IMR-90 (cell line): ENCODE measurements around the gene PTP4A2. TPM values are rescaled to one million over a fixed set of nuclear protein-coding genes. Genes with fewer than 3 reads are reported as not detected.

ENCODE experiments used
- ATAC-seq: fragments of 200-7000 bp; cut with Tn5 transposase; 2 replicates; pipeline ENCODE4 v1.9.1; 2020; ENCODE audit warnings: low read depth, mild to moderate bottlenecking, moderate library complexity
- BruUV-seq: library from RNA; stranded (reverse); fragments of 400-500 nt; replicated peaks from 2 replicates; lab custom pipeline; 2021; lab: Mats Ljungman, UMichigan
- CTCF ChIA-PET: fragments of 300-600 bp; formaldehyde crosslinking; extraction: SDS; loops from one replicate; lab custom pipeline; 2021; ENCODE audit warnings: antibody characterized with exemption; lab: Yijun Ruan, JAX
- POLR2A ChIA-PET: fragments of 300-600 bp; sonication (Branson Sonifier 250); formaldehyde crosslinking; loops from one replicate; lab custom pipeline; 2022; ENCODE audit warnings: antibody characterized with exemption; ENCODE audit not compliant: unreplicated experiment; lab: Charles Lee
- DNase-seq: peaks from one replicate; pipeline ENCODE4 v3.0.0; 2013
- H2AFZ ChIP-seq: replicated peaks from 2 replicates; pipeline ENCODE3; 2013; ENCODE audit warnings: low read length, mild to moderate bottlenecking; ENCODE audit not compliant: poor library complexity
- H2AK5ac ChIP-seq: 2 replicates; pipeline ENCODE4 v1.6.1; 2013; ENCODE audit warnings: low read depth, low read length, inconsistent platforms
- H2AK9ac ChIP-seq: replicated peaks from 2 replicates; pipeline ENCODE3; 2013; ENCODE audit warnings: mild to moderate bottlenecking, low read depth, low read length, moderate library complexity; ENCODE audit not compliant: poor library complexity
- H2BK120ac ChIP-seq: 2 replicates; pipeline ENCODE4 v1.6.1; 2013; ENCODE audit warnings: low read depth, low read length, inconsistent platforms
- H2BK15ac ChIP-seq: 3 replicates; pipeline ENCODE4 v1.6.1; 2013; ENCODE audit warnings: low read depth, low read length, inconsistent platforms
- H2BK20ac ChIP-seq: 2 replicates; pipeline ENCODE4 v1.6.1; 2013; ENCODE audit warnings: low read depth, mild to moderate bottlenecking, inconsistent platforms, low read length, moderate library complexity
- H2BK5ac ChIP-seq: 2 replicates; pipeline ENCODE4 v1.6.1; 2013; ENCODE audit warnings: mild to moderate bottlenecking, low read depth, low read length, inconsistent platforms; ENCODE audit not compliant: poor library complexity, severe bottlenecking
- H3K14ac ChIP-seq: replicated peaks from 2 replicates; pipeline ENCODE4 v1.6.1; 2013; ENCODE audit warnings: low read depth, low read length, inconsistent platforms
- H3K18ac ChIP-seq: 2 replicates; pipeline ENCODE4 v1.6.1; 2013; ENCODE audit warnings: low read depth, low read length, control low read depth
- H3K23ac ChIP-seq: 2 replicates; pipeline ENCODE4 v1.6.1; 2013; ENCODE audit warnings: low read depth, low read length, inconsistent platforms
- H3K27ac ChIP-seq: 2 replicates; pipeline ENCODE4 v1.5.1; 2013; ENCODE audit warnings: mild to moderate bottlenecking, control low read depth, low read length; ENCODE audit not compliant: insufficient read depth
- H3K27me3 ChIP-seq: 2 replicates; pipeline ENCODE4 v1.6.1; 2013; ENCODE audit warnings: low read length; ENCODE audit not compliant: control insufficient read depth, insufficient read depth
- H3K36me3 ChIP-seq: 2 replicates; pipeline ENCODE4 v1.6.1; 2013; ENCODE audit warnings: low read length, mixed read lengths; ENCODE audit not compliant: control insufficient read depth, insufficient read depth
- H3K4ac ChIP-seq: 2 replicates; pipeline ENCODE4 v1.6.1; 2013; ENCODE audit warnings: low read depth, low read length, inconsistent platforms
- H3K4me1 ChIP-seq: 2 replicates; pipeline ENCODE4 v1.6.1; 2013; ENCODE audit warnings: low read length, mixed read lengths; ENCODE audit not compliant: control insufficient read depth, insufficient read depth
- H3K4me2 ChIP-seq: 2 replicates; pipeline ENCODE4 v1.6.1; 2013; ENCODE audit warnings: low read depth, mild to moderate bottlenecking, control low read depth, low read length, moderate library complexity
- H3K4me3 ChIP-seq: 2 replicates; pipeline ENCODE4 v1.5.1; 2013; ENCODE audit warnings: low read depth, mild to moderate bottlenecking, control low read depth, low read length, moderate library complexity; ENCODE audit not compliant: insufficient read depth
- H3K56ac ChIP-seq: 2 replicates; pipeline ENCODE4 v1.6.1; 2013; ENCODE audit warnings: low read length, inconsistent platforms; ENCODE audit not compliant: insufficient read depth; ENCODE audit errors: extremely low read depth
- H3K79me1 ChIP-seq, 2 experiments: 2 replicates each; pipeline ENCODE4 v1.6.1; 2013; ENCODE audit warnings: low read length in 2 of 2, inconsistent platforms in 1 of 2, low read depth in 1 of 2
- H3K9ac ChIP-seq: 2 replicates; pipeline ENCODE4 v1.6.1; 2013; ENCODE audit warnings: low read depth, low read length, control low read depth
- H3K9me1 ChIP-seq: 2 replicates; pipeline ENCODE4 v1.6.1; 2013; ENCODE audit warnings: low read length, inconsistent platforms; ENCODE audit not compliant: insufficient read depth
- H3K9me3 ChIP-seq: 2 replicates; pipeline ENCODE4 v1.6.1; 2013; ENCODE audit warnings: low read length; ENCODE audit not compliant: control insufficient read depth, insufficient read depth
- H4K20me1 ChIP-seq: 2 replicates; pipeline ENCODE4 v1.6.1; 2013; ENCODE audit warnings: low read length, inconsistent platforms; ENCODE audit not compliant: insufficient read depth
- H4K5ac ChIP-seq: 2 replicates; pipeline ENCODE4 v1.6.1; 2013; ENCODE audit warnings: mild to moderate bottlenecking, low read depth, low read length, control low read depth
- H4K8ac ChIP-seq, 2 experiments: 2 replicates each; pipeline ENCODE4 v1.6.1; 2013; ENCODE audit warnings: low read depth in 2 of 2, low read length in 2 of 2, control low read depth in 1 of 2, inconsistent platforms in 1 of 2
- H4K91ac ChIP-seq: 2 replicates; pipeline ENCODE4 v1.6.1; 2013; ENCODE audit warnings: low read depth, low read length, inconsistent platforms; ENCODE audit not compliant: insufficient read depth
- BHLHE40 ChIP-seq: fragments of 150-350 bp; IDR thresholded peaks from 2 replicates; pipeline ENCODE4 v1.6.1; 2016; ENCODE audit warnings: mild to moderate bottlenecking, low read depth, low read length
- CEBPB ChIP-seq: IDR thresholded peaks from 2 replicates; pipeline ENCODE4 v1.6.1; 2012; ENCODE audit warnings: low read depth, low read length, improper control_type of control experiment
- CHD1 ChIP-seq: IDR thresholded peaks from 2 replicates; pipeline ENCODE4 v1.6.1; 2012; ENCODE audit warnings: low read depth, low read length, improper control_type of control experiment
- CTCF ChIP-seq: conservative IDR thresholded peaks from 2 replicates; pipeline ENCODE4 v1.5.1; 2012; ENCODE audit warnings: mild to moderate bottlenecking, low read depth, low read length, improper control_type of control experiment
- ELK1 ChIP-seq: fragments of 150-350 bp; IDR thresholded peaks from 2 replicates; pipeline ENCODE4 v1.6.1; 2016; ENCODE audit warnings: low read depth, mild to moderate bottlenecking, low read length, moderate library complexity, borderline replicate concordance
- FOS ChIP-seq: fragments of 150-350 bp; IDR thresholded peaks from 2 replicates; pipeline ENCODE4 v1.6.1; 2016; ENCODE audit warnings: low read depth, low read length
- MAFK ChIP-seq: IDR thresholded peaks from 2 replicates; pipeline ENCODE4 v1.6.1; 2012; ENCODE audit warnings: low read depth, low read length, improper control_type of control experiment
- MAZ ChIP-seq: IDR thresholded peaks from 2 replicates; pipeline ENCODE4 v1.6.1; 2012; ENCODE audit warnings: low read depth, mild to moderate bottlenecking, low read length, improper control_type of control experiment, moderate library complexity, borderline replicate concordance
- MXI1 ChIP-seq: IDR thresholded peaks from 2 replicates; pipeline ENCODE4 v1.6.1; 2012; ENCODE audit warnings: low read depth, mild to moderate bottlenecking, low read length, moderate library complexity, borderline replicate concordance
- NFE2L2 ChIP-seq: fragments of 150-350 bp; IDR thresholded peaks from 2 replicates; pipeline ENCODE4 v1.6.1; 2016; ENCODE audit warnings: low read depth, mild to moderate bottlenecking, low read length
- POLR2A ChIP-seq: IDR thresholded peaks from 2 replicates; pipeline ENCODE4 v1.6.1; 2012; ENCODE audit warnings: mild to moderate bottlenecking, low read depth, low read length
- RAD21 ChIP-seq: IDR thresholded peaks from 2 replicates; pipeline ENCODE4 v1.6.1; 2012; ENCODE audit warnings: low read length, improper control_type of control experiment
- RCOR1 ChIP-seq: IDR thresholded peaks from 2 replicates; pipeline ENCODE4 v1.6.1; 2012; ENCODE audit warnings: mild to moderate bottlenecking, low read length, improper control_type of control experiment; ENCODE audit not compliant: insufficient replicate concordance
- RFX5 ChIP-seq: IDR thresholded peaks from 2 replicates; pipeline ENCODE4 v1.8.0; 2012; ENCODE audit warnings: low read depth, mild to moderate bottlenecking, low read length, moderate library complexity
- SMC3 ChIP-seq: fragments of 150-350 bp; IDR thresholded peaks from 2 replicates; pipeline ENCODE4 v1.6.1; 2016; ENCODE audit warnings: low read depth, mild to moderate bottlenecking, antibody characterized with exemption, low read length, moderate library complexity
- USF2 ChIP-seq: fragments of 150-350 bp; IDR thresholded peaks from 2 replicates; pipeline ENCODE4 v1.6.1; 2017; ENCODE audit warnings: mild to moderate bottlenecking, antibody characterized with exemption, low read length, low read depth
- WGBS, 2 experiments: methylation state at CpG; one replicate each; pipeline versions ENCODE4 v1.1.5 to v1.1.7; 2013; ENCODE audit warnings: missing lambda C conversion rate in 2 of 2; ENCODE audit not compliant: insufficient read length in 1 of 2; ENCODE audit errors: extremely low coverage in 2 of 2; 5-methylcytosine and 5-hydroxymethylcytosine counted together
- dilution Hi-C: fragments of 300-500 bp; cut with HindIII; formaldehyde crosslinking; loops from one replicate; pipeline ENCODE4 v1.14.3; 2018; ENCODE audit warnings: low sequenced_read_pairs; ENCODE audit not compliant: unreplicated experiment
- in situ Hi-C: fragments of 300-500 bp; cut with MboI; formaldehyde crosslinking; loops from 3 replicates; pipeline ENCODE4 v1.14.3; 2019; ENCODE audit warnings: low sequenced_read_pairs, inconsistent platforms, mixed read lengths
- intact Hi-C: fragments of 100-400 bp; cut with micrococcal nuclease; formaldehyde crosslinking; loops from 2 replicates; pipeline ENCODE4 v1.10.0; 2022
- polyA plus RNA-seq, 3 experiments: library from polyadenylated mRNA; depleted of rRNA; stranded (reverse); fragments of >200 nt; gene quantifications; 2 replicates each; pipeline ENCODE4 v1.2.3, GENCODE V29; 2012; ENCODE audit warnings: low replicate concordance in 1 of 3
- total RNA-seq: library from RNA; depleted of rRNA; stranded (reverse); fragments of >200 nt; gene quantifications from 2 replicates; pipeline ENCODE4 v1.2.3, GENCODE V29; 2012

Gene PTP4A2
- total and polyA plus RNA-seq, 2 of the 4 experiments (the other 2 are of a cell fraction): 135 to 328 TPM

DNA sequence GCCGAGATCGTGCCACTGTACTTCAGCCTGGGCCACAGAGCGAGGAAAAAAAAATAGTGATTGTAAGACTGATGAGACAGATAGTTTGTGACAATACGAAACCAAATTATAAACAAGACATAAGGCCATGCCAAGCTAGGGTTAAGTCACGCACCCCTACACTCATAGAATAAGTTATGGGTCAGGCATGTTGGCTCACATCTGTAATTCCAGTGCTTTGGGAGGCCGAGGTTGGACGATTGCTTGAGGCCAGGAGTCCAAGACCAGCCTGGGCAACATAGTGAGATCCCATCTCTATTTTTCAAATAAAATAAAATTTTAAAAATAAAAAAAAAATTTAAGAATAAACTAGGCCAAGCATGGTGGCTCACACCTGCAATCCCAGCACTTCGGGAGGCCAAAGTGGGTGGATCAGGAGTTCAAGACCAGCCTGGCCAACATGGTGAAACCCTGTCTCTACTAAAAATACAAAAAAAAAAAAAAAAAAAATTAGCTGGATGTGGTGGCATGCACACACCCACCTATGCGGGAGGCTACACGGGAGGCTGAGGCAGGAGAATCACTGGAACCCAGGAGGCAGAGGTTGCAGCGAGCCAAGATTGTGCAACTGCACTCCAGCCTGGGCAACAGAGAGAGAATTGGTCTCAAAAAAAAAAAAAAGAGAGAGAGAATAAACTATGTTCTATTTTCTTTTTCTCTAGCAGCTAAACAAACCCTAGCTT, 72.3 kb downstream of the PTP4A2 start:
- no peak overlapping the region for H2BK15ac ChIP-seq
- H2AK9ac ChIP-seq: no peak overlapping the region
- WGBS, 2 experiments: no CpG with 5 or more reads among the region's 11 CpGs
- no peak overlapping the region for H4K5ac ChIP-seq
- peaks cover 3% of the 10 kb centered on the region; the same call in 1 of the 2 replicates for H3K27me3 ChIP-seq
- DNase-seq (no peak), ATAC-seq (no peak)
- CTCF ChIA-PET: interaction anchor here (0.6 kb wide), 1 partner anchor 16 kb away, joined by 3 read pairs; no protein-coding TSS in a partner anchor
- no TSS peak for BruUV-seq
- H3K4me3 ChIP-seq: no peak overlapping the region
- no peak overlapping the region for H2BK5ac ChIP-seq
- no peak overlapping the region for H2AFZ ChIP-seq
- no peak overlapping the region for H4K91ac ChIP-seq
- H4K20me1 ChIP-seq: no peaks in the 10 kb centered on the region
- H3K56ac ChIP-seq: no peak overlapping the region
- no peak overlapping the region for H4K8ac ChIP-seq
- no peak overlapping the region for H3K18ac ChIP-seq
- intact Hi-C loops: no loop called here
- H2BK120ac ChIP-seq: no peak overlapping the region
- no peaks in the 10 kb centered on the region for H3K9me3 ChIP-seq
- TF ChIP-seq CHD1 (no peak), MXI1 (no peak), RAD21 (no peak), FOS (no peak), SMC3 (no peak), CTCF (no peak), ELK1 (no peak), MAFK (no peak), POLR2A (no peak), MAZ (no peak), BHLHE40 (no peak), USF2 (no peak), NFE2L2 (no peak), CEBPB (no peak), RCOR1 (no peak), RFX5 (no peak)
- H3K9ac ChIP-seq: no peak overlapping the region
- no peak overlapping the region for H3K14ac ChIP-seq
- no peak overlapping the region for H3K23ac ChIP-seq
- no peak overlapping the region for H3K4ac ChIP-seq
- no peaks in the 10 kb centered on the region for H3K79me1 ChIP-seq
- no peak overlapping the region for H2BK20ac ChIP-seq
- H3K27ac ChIP-seq: no peak overlapping the region
- POLR2A ChIA-PET: no interaction called here
- H3K4me1 ChIP-seq: no peaks in the 10 kb centered on the region
- no peak overlapping the region for H3K4me2 ChIP-seq
- in situ Hi-C loops: no loop called here
- H3K36me3 ChIP-seq: no peaks in the 10 kb centered on the region
- dilution Hi-C loops: no loop called here
- no peak overlapping the region for H2AK5ac ChIP-seq
- no peaks in the 10 kb centered on the region for H3K9me1 ChIP-seq
